HCEC 1CT (cell line): ENCODE data around the gene GTF3C6.
"Not testable (repeated sequence)": the region's sequence is repeated elsewhere in the genome, so short reads cannot be mapped to it uniquely, and the experiment has no call there.

ENCODE experiments used
- DNase-seq: peaks from one replicate; pipeline ENCODE4 v3.0.0-alpha.2; 2017

The GTF3C6 gene, protein sequence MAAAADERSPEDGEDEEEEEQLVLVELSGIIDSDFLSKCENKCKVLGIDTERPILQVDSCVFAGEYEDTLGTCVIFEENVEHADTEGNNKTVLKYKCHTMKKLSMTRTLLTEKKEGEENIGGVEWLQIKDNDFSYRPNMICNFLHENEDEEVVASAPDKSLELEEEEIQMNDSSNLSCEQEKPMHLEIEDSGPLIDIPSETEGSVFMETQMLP

DNA sequence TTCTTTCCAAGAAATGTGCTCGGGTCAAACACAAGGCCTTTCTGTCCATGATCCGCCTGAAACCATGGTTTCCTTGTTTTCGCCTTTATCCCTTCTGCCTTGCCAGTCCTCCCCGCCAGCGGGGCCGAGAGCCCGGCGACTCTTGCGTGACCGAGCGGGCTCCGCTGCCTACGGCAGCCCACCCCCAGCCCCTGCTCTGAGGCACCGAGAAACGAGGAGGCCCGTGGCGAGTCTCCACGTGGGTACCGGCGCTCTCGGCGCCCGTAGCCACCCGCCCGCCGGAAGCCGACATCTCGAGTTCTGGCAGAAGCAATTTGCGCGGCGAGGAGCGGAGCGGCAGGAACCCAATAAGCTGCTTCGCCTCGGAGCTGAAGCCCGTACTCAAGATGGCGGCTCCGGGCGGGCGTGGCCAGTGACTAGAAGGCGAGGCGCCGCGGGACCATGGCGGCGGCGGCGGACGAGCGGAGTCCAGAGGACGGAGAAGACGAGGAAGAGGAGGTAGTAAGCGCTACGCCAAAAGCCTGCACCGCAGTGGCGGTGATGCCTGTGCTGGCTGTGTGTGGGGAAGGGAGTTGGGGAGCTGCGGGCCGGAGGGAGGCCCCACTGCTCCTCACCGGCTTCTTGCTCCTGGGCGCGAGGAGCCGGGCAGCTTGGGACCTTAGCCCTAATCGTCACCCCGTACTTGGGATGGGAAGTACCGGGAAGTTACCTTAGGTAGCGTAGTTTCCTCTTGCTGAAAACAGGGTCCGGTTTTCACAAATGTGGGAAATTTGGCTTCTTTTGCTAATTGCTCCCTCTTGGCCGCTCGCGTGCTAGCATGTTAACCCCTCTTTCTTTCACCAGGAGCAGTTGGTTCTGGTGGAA, at the start of gene GTF3C6:
Gene GTF3C6 (plus strand): TSS at position 378 of the 864 bp plus-strand sequence. CDS start 64 bp downstream, at position 442.
- DNase-seq, result peak; percentile 94

DNA sequence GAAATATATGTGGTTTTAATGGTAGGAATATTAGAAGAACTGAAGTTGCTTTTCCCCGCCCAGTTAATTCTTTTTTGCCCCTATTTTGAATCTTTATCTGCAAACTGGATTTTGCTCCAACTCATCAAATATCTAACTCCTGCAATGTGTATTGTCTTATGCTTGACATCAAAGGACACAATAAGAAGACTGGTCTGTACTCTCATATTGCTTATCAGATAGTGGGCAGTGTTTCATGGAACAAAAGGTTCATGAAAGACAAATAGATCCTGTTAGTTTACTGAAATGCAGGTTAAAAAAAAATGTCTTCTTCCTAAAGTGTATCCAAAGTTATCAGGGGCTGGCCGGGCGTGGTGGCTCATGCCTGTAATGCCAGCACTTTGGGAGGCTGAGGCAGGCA, 27.7 kb upstream of the GTF3C6 start:
- no peak for DNase-seq

DNA sequence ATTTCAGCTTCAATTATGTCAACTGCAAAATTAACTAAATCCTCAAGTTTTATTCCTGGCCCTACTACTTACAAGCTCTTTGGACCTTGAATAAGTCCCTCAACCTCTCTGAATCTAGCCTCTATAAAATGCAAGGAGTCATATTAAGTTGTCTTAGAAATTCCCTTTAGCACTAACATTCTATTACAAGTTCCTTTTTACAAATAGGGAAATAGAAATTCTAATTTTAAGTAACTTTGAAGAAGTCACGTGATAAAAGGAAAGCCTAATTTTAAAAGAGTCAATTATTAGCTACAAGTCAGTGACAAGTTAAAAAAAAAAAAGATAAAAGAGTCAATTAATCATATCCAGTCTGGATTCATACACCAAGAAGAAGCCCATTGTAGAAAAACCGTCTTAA, 24.6 kb upstream of the GTF3C6 start:
- no peak for DNase-seq

DNA sequence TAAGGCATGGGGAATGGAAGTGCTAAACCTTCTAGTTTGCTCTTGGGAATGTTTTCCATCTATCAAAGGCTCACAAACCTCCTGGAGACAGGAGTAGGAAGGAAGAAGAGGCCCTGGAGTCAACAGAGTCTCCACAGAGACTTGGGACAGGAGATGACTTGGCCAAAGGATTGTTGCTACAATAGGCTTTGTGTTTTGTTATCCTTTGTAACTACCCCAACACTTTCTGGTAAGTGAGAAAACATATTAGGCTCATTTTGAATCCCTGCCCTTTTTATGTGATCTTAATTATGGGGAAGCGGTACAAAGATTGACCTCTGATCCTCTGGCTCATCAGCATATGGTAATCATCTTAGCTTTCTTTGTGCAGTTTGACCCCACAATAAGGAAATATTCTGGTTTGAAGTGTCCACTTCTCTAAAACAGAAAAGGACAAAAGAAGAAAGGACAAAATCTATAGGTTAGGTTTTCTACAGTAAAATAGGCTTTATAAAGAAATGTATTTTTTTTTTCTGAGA, 24.1 kb upstream of the GTF3C6 start:
- DNase-seq, result no peak

DNA sequence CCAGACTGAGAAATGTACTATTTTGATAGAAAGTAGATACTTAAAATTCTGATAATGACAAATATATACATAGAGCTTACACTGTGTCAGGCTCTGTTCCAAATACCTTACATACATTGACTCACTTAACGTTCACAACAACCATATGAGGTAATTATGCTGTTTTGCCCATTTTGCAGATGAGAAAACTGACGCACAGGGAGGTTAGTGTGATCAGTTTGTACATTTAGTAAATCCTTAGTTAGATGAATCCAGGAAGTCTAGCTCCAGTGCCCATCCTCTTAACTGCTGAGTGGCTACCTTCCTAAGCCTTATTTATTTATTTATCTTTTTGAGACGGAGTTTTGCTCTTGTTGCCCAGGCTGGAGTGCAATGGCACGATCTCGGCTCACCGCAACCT, 23.3 kb upstream of the GTF3C6 start:
- no peak for DNase-seq

DNA sequence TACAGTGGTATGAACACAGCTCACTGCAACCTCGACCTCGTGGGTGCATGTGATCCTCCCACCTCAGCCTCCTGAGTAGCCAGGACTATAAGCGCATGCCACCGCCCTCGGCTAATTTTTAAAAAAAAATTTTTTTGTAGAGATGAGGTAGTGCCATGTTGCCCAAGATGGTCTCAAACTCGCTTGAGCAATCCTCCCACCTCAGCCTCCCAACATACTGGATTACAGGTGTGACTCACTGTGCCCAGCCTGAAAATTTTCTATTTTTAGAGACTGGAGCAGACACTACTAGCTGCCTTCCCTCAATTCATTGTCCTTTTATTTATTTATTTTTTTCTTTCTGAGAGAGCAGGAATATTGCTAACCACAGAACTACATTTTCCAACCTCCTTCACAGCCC, 20.3 kb upstream of the GTF3C6 start:
- DNase-seq, result peak; percentile 39

DNA sequence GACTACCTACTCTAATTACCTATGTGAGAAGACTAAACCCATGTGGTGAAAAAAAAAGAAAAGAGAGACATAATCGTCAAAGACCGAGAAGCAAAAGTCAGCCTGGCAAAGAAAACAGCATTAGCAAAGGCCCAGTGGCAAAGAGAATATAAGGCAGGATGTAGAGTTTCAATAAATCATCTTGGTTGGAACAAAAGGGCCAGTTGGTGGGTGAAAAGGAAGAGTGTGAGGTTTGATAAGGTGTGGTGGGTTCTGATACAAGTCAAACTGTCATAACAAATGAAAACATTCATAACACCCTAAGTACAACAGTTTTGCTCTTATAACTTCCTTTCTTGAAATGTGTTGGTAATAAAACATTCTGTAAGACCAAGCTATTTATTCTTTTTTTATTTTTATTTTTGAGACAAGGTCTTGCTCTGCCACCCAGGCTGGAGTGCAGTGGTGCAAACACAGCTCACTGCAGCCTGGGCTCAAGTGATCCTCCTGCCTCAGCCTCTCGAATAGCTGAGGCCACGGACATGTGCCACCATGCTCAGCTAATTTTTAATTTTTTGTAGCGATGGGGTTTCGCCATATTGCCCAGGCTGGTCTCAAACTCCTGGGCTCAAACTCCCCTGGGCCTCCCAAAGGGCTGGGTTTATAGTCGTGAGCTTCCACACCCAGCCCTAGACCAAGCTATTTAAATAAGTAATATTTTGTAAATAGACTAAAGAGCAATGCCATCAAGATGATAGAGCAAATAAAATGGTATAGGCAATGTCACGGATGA, 18.9 kb upstream of the GTF3C6 start:
- DNase-seq, result no peak

DNA sequence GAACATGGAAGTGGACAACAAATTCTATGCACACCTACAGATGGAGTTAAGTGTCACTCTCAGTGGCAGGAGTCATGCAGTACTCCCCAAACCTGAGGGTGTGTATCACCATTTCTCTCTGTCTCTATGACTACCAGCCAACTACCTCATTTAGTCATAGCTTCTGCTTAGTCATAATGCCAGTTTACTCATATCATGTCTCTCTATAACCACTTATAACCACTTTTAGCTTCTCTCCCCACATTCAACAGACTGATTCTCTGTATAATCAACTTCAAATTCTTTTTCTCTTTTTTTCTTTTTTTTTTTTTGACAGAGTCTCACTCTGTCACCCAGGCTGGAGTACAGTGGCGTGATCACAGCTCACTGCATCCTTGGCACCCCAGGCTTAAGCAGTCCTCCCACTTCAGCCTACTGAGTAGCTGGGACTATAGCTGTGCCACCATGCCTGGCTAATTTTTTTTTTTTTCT, 13.8 kb upstream of the GTF3C6 start:
- DNase-seq, result peak; percentile 90

DNA sequence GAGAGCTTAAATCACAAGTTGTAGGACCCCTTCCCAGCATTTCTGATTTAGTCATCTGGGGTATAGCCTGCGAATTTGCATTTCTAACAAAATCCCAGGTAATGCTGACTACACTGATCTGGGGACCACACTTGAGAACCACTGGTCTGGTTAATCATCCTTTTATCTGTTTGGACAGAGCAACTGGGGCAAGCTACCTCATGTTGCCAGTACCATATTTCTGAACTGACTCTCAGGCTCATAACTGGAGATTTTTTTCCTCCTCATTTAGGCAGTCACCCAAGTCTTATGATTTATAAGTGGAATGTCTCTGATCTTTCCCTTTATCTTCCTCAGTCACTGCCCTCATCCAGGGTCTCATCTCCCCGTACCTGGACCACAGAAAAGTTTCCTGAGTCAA, 12.0 kb upstream of the GTF3C6 start:
- no peak for DNase-seq

DNA sequence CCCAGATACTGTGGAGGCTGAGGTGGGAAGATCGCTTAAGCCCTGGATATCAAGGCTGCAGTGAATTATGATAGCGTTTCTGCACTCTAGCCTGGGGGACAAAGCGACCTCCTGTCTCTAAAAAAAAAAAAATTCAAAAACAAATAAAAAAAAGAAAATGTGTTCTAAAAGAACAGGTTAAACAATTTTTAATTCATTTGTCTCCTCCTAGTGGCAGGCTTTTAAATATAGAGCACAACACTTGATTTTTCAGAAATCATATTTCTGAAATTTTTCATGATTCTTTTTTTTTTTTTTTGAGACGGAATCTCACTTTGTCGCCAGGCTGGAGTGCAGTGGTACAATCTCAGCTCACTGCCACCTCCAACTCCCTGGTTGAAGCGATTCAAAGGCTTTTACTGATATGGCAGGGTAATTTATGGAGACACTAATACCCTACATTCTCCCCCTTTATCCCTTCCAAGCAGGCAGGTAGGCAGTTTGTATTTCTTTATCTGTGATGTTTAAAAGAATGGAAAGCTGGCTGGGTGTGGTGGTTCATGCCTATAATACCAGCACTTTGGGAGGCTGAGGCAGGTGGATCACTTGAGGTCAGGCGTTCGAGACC, 8.7 kb upstream of the GTF3C6 start:
- DNase-seq, result peak; percentile 38

DNA sequence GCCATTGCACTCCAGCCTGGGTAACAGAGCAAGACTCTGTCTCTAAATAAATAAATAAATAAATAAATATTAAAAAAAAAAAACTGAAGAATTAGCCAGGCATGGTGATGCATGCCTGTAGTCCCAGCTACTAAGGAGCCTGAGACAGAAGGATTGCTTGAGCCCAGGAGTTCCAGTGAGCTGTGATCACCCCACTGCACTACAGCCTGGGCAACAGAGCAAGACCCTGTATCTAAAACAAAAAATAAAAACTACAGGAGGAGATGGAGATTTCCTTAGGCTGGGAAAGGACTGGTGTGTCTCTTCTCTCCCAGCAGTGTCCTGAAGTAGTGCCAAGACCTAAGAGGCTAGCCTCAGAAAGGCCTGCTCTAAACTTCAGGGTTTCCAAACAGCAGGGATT, 8.1 kb upstream of the GTF3C6 start:
- no peak for DNase-seq

DNA sequence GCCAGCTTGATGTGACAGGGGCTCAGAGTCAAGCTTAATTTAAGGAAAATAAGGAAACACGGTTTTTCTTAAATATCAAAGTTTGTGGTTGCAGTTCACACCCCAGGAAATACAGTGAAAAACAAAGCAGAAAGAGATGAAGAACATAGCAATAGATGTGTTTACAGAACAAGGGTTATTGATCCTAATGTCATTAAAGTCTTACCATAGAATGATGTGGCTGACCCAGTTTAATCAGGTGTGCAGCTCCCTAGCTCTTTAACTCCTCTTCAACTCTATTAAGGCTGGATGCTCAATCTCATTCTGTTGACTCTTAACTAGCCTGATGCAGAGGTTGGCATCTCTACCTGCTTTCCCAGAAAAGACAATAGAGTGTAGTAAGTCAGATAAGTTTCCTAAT, 7.5 kb upstream of the GTF3C6 start:
- no peak for DNase-seq

DNA sequence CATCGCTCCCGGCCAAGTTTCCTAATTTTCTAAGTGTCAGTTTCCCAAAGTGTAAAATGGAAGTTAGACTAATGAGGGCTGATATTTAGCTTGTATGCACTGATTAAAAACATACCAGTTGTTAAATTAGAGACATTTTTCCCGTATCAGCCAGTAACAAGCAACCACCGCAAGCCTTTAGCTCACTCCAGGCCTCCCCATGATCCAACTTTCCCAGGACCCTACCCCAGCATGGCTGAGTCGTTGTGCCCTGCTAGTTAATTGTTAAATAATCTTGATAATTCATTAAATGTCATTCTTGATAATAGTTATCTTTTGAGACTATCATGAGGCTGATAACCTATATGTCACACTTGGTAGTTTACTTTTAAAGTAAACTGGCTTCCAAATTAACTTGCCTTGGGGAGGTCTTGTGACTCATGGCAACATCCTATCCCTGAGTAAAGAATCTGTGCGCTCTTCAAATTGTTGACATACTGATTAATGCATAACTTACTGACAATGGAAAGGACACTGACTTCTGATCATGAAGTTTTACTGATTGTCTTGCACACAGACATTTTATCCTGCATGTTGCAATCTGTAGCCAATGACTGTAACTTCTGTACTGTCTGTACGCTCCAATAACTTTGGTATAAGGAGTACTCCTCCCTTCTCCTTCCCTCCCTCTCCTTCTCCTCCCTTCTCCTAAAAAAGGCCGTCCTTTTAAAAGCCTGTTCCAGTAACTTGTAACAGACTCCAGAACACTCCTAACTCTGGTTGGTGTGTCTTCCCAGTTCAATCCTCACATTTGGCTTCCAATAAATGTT, 6.3 kb upstream of the GTF3C6 start:
- peak; percentile 66 for DNase-seq

DNA sequence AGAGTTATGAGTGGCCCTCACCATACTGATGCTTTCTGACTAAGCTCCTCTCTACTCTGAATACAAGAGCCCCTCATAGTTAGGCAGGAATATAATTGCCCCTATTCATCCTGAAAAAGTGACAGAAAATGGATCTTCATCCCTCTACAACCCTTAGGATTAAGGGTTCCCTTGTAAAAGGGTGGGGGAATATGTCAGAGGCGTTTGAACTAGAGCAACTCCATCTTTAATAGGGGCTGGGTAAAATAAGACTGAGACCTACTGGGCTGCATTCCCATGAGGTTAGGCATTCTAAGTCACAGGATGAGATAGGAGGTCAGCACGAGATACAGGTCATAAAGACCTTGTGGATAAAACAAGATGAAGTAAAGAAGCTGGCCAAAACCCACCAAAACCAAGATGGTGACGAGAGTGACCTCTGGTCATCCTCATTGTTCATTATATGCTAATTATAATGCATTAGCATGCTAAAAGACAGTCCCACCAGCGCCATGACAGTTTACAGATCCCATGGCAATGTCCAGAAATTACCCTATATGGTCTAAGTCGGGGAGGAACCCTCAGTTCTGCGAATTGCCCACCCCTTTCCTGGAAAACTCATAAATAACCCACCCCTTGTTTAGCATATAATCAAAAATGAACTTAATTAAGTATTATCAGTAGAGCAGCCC, 4.7 kb upstream of the GTF3C6 start:
- DNase-seq, result no peak

DNA sequence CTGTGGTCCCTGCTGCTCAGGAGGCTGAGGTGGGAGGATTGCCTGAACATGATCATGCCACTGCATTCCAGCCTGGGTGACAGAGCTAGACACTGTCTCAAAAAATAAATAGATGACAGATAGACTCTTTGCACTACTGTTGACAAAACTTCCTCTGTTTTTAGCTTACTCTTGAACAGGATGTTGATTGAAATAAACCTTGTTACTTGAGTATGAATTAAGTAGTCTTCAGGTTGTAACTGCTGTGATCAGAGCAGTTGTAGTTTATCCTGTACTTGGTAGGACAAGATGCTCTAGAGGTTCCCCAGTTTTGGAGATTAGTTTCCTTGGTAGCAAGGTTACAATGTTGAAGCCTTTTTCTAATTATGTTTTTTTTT, 1.5 kb downstream of the GTF3C6 start:
- no peak for DNase-seq

DNA sequence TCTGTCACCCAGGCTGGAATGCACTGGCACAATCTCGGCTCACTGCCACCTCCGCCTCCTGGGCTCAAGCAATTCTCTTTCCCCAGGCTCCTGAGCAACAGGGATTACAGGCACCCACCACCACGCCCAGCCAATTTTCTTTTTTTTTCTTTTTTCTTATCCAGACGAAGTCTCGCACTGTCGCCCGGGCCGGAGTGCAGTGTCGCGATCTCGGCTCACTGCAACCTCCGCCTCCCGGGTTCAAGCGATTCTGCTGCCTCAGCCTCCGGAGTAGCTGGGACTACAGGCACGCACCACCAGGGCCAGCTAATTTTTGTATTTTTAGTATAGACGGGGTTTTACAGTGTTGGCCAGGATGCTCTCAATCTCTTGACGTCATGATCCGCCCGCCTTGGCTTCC, 4.1 kb downstream of the GTF3C6 start:
- DNase-seq, result not testable (repeated sequence)

DNA sequence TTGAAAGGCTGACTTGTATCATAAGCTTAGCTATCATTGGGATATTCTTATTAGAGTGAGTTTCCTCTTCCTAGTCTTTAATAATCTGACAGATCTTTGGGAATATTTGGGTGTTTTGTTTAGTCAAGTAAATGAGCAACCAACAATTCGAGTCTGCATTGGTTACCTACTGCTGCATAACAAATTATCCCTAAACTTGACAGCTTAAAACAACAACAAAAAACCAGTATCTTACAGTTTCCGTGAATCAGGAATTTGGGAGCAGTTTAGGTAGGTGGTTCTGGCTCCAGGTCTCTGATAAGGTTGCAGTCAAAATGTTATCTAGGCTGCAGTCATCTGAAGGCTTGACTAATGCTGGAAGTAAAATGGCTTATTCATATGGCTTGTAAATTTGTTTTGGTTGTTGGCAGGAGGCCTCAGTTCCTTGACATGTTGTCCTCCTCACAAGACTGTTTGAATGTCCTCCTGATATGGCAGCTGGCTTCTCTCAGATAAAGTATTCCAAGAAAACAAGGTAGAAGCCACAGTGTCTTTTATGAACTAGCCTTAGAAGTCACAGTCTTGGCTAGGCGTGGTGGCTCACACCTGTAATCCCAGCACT, 7.2 kb downstream of the GTF3C6 start:
- no peak for DNase-seq

DNA sequence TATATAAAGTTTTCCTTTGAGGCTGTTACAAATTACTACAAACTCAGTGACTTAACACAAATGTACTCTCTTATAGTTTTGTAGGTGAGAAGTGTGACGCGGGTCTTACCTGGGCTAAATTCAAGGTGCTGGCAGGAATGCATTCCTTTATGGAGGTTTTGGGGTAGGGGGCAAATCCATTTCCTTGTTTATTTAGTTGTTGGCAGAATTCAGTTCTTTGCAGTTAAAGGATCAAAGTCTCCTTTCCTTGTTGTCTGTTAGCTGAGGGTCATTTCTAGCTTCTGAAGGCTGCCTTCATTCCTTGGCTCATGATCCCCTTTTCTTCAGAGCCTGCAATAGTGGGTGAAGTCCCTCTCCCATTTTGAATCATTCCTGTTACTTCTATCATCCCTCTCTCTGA, 10.2 kb downstream of the GTF3C6 start:
- DNase-seq, result not testable (repeated sequence)

DNA sequence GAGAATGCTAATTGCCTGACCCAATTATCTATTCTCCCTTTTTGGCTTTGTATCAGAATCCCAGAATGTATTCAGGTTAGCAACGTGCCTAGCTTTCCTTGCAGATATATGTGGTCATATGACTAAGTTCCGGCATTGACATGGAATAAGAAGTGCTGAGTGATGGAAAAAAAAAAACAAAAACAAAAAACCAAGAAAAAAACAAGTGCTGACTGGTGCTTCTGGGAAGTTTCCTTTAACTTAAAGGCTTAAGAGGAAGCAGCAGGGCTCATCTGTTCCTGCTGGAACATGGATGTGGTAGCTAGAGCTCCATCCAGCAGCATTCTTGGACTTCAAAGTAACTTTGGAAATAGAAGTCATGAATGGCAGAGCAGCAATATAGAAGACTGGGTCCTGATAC, 13.0 kb downstream of the GTF3C6 start:
- no peak for DNase-seq

DNA sequence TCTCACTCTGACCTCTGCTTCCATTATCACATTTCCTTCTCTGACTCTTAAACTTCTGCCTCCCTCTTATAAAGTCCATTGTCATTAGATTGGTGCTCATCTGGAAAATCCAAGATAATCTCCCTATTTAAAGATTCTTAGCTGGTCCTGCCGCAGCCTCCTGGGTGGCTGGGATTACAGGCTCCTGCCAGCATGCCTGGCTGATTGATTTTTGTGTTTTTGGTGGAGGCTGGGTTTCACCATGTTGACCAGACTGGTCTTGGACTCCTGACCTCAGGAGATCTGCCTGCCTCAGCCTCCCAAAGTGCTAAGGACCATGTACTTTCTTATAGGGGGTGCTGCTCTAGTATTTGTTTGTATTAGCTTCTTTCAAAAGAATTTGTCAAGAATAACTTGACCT, 18.1 kb downstream of the GTF3C6 start:
- no peak for DNase-seq

DNA sequence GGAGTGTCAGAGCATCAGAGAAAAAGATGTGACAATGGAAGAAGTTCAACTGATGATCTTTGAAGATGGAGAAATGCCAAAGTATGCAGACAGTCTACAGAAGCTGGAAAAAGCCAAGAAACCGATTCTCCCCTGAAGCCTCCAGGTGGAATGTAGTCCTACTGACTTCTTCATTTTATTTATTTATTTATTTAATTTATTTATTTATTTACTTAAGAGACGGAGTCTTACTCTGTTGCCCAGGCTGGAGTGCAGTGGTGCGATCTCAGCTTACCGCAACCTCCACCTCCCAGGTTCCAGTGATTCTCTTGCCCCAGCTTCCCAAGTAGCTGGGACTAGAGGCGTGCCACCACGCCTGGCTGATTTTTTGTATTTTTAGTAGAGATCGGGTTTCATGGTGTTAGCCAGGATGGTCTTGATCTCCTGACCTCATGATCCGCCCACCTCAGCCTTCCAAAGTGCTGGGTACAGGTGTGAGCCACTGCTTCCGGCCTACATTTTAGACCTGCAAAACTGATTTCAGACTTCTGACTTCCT, 21.1 kb downstream of the GTF3C6 start:
- DNase-seq, result no peak
